ENCODE data around the gene KRTAP10-10.
"Not testable (repeated sequence)": the region's sequence is repeated elsewhere in the genome, so short reads cannot be mapped to it uniquely, and the experiment has no call there.

Gene KRTAP10-10

GRCh38 chr21:44626673-44627143, 10.4 kb upstream of the KRTAP10-10 start, which contains the start of gene KRTAP10-9:
Gene KRTAP10-9 (plus strand): TSS chr21:44627093. CDS start chr21:44627172, 79 bp downstream.
- DNase-seq (ENCODE audit: low spot score): no peak

GRCh38 chr21:44627181-44627822, 9.9 kb upstream of the KRTAP10-10 start:
- DNase-seq (ENCODE audit: low spot score): not testable (repeated sequence)

GRCh38 chr21:44627831-44628233, 9.3 kb upstream of the KRTAP10-10 start:
- not testable (repeated sequence) for DNase-seq (ENCODE audit: low spot score)

- DNase-seq (ENCODE audit: low spot score): no peak
Measured at GRCh38 chr21:44628707-44629391, 8.3 kb upstream of the KRTAP10-10 start.

- no peak for DNase-seq (ENCODE audit: low spot score)
Measured at GRCh38 chr21:44630440-44630839, 6.7 kb upstream of the KRTAP10-10 start.

- no peak for DNase-seq (ENCODE audit: low spot score)
Measured at GRCh38 chr21:44632067-44632466, 5.1 kb upstream of the KRTAP10-10 start.

- DNase-seq (ENCODE audit: low spot score): no peak
Measured at GRCh38 chr21:44636209-44637017, 743 bp upstream of the KRTAP10-10 start.

- not testable (repeated sequence) for DNase-seq (ENCODE audit: low spot score)
Measured at GRCh38 chr21:44637851-44638348, 744 bp downstream of the KRTAP10-10 start.

GRCh38 chr21:44638506-44639330, 1.6 kb downstream of the KRTAP10-10 start:
- not testable (repeated sequence) for DNase-seq (ENCODE audit: low spot score)

GRCh38 chr21:44639331-44639655, 2.1 kb downstream of the KRTAP10-10 start:
- no peak for DNase-seq (ENCODE audit: low spot score)

GRCh38 chr21:44640761-44641160, 3.6 kb downstream of the KRTAP10-10 start:
- DNase-seq (ENCODE audit: low spot score): no peak

- no peak for DNase-seq (ENCODE audit: low spot score)
Measured at GRCh38 chr21:44643741-44644310, 6.7 kb downstream of the KRTAP10-10 start.

- no peak for DNase-seq (ENCODE audit: low spot score)
Measured at GRCh38 chr21:44644878-44645277, 7.7 kb downstream of the KRTAP10-10 start.

GRCh38 chr21:44646366-44647221, 9.4 kb downstream of the KRTAP10-10 start, which contains the start of gene KRTAP10-11:
Gene KRTAP10-11 (plus strand): TSS chr21:44646414. CDS start chr21:44646459, 45 bp downstream.
- not testable (repeated sequence) for DNase-seq (ENCODE audit: low spot score)

GRCh38 chr21:44647222-44647552, 10.0 kb downstream of the KRTAP10-10 start:
- DNase-seq (ENCODE audit: low spot score): no peak

GRCh38 chr21:44648557-44649311, 11.6 kb downstream of the KRTAP10-10 start:
- no peak for DNase-seq (ENCODE audit: low spot score)

- no peak for DNase-seq (ENCODE audit: low spot score)
Measured at GRCh38 chr21:44649521-44650100, 12.5 kb downstream of the KRTAP10-10 start.

- no peak for DNase-seq (ENCODE audit: low spot score)
Measured at GRCh38 chr21:44650265-44650972, 13.3 kb downstream of the KRTAP10-10 start.
